ENCODE results near the gene HLA-F.

Gene HLA-F

DNA sequence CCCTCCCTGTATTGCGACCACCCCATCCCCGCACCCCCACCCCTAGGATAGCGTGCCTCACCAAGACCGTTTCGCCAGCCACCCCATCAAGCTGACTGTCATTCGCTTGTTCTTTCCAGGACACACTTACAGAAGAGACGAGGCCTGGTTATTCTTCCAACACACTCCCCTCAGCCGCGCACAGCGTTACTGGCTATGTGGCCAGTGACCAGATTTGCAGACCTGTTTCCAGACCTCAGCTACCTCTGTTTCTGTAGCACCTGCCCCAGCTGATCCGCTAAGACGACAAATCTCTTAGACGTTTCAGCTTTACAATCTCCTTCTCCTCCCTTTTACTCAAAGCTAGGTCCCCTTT, 26.1 kb downstream of the HLA-F start:
- Histone ChIP-seq H3K9ac (ENCODE audit: low read depth in 1 of 2, low read length in 2 of 2) (peak overlapping the region; percentile 63 to 75), H3K4me3 (ENCODE audit: low read depth in 1 of 2, low read length in 2 of 2) (peak overlapping the region; percentile 73 to 78), H3K27ac (ENCODE audit: low read depth, low read length) (no peak overlapping the region)

DNA sequence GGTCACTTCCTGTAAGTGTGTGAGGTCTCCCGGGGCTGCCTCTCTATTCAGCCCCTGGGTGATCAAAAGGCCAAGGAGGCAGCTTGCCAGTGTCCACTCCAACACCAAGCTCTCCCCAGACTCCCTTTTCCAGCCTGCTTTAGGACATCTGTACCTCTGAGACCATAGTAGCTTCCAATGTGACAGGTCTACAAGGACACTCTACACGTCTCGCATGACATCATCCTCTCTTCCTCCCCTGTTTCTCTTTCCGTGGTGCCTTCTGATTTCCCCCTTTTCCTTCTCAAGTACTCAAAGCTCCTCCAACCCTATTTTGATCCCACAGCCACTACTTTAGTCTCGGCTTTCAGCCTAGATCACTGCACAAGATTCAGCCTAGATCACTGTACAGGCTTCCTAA, 26.4 kb downstream of the HLA-F start:
- no peaks in the 10 kb centered on the region for H3K9me3 ChIP-seq (ENCODE audit: control insufficient read depth in 1 of 2, low read length in 2 of 2)
- no peaks in the 10 kb centered on the region for H3K27me3 ChIP-seq (ENCODE audit: control insufficient read depth in 1 of 2, insufficient read depth in 2 of 2, low read length in 2 of 2)
- H3K4me1 ChIP-seq (ENCODE audit: control insufficient read depth in 1 of 2, insufficient read depth in 2 of 2, low read length in 2 of 2): peaks cover 11 to 29% of the 10 kb centered on the region in 2 donors
- peak overlapping the region; percentile 63 to 75 for H3K9ac ChIP-seq (ENCODE audit: low read depth in 1 of 2, low read length in 2 of 2)
- H3K4me3 ChIP-seq (ENCODE audit: low read depth in 1 of 2, low read length in 2 of 2): peak overlapping the region; percentile 73 to 78
- H3K36me3 ChIP-seq (ENCODE audit: control insufficient read depth in 1 of 2, insufficient read depth in 2 of 2, low read length in 2 of 2): peaks cover 0 to under 1% of the 10 kb centered on the region in 2 donors
- H3K27ac ChIP-seq (ENCODE audit: low read depth, low read length): no peak overlapping the region

More for the DNA sequence above, 26.1 kb downstream of the HLA-F start:
- Histone ChIP-seq H3K4me1 (ENCODE audit: control insufficient read depth in 1 of 2, insufficient read depth in 2 of 2, low read length in 2 of 2) (peaks cover 11 to 29% of the 10 kb centered on the region in 2 donors), H3K36me3 (ENCODE audit: control insufficient read depth in 1 of 2, insufficient read depth in 2 of 2, low read length in 2 of 2) (peaks cover 0 to 4% of the 10 kb centered on the region in 2 donors), H3K9me3 (ENCODE audit: control insufficient read depth in 1 of 2, low read length in 2 of 2) (no peaks in the 10 kb centered on the region), H3K27me3 (ENCODE audit: control insufficient read depth in 1 of 2, insufficient read depth in 2 of 2, low read length in 2 of 2) (no peaks in the 10 kb centered on the region)

- Histone ChIP-seq H3K36me3 (ENCODE audit: control insufficient read depth in 1 of 2, insufficient read depth in 2 of 2, low read length in 2 of 2) (no peaks in the 10 kb centered on the region), H3K9me3 (ENCODE audit: control insufficient read depth in 1 of 2, low read length in 2 of 2) (no peaks in the 10 kb centered on the region), H3K9ac (ENCODE audit: low read depth in 1 of 2, low read length in 2 of 2) (no peak overlapping the region), H3K27ac (ENCODE audit: low read depth, low read length) (no peak overlapping the region), H3K4me1 (ENCODE audit: control insufficient read depth in 1 of 2, insufficient read depth in 2 of 2, low read length in 2 of 2) (peaks cover 11 to 29% of the 10 kb centered on the region in 2 donors), H3K4me3 (ENCODE audit: low read depth in 1 of 2, low read length in 2 of 2) (no peak overlapping the region), H3K27me3 (ENCODE audit: control insufficient read depth in 1 of 2, insufficient read depth in 2 of 2, low read length in 2 of 2) (no peaks in the 10 kb centered on the region)
Observed at GRCh38 chr6:29750709-29751108, 27.5 kb downstream of the HLA-F start.

GRCh38 chr6:29751480-29751879, 28.2 kb downstream of the HLA-F start:
- H3K9ac ChIP-seq (ENCODE audit: low read depth in 1 of 2, low read length in 2 of 2): no peak overlapping the region
- peaks cover 11 to 29% of the 10 kb centered on the region in 2 donors for H3K4me1 ChIP-seq (ENCODE audit: control insufficient read depth in 1 of 2, insufficient read depth in 2 of 2, low read length in 2 of 2)
- H3K27ac ChIP-seq (ENCODE audit: low read depth, low read length): no peak overlapping the region
- H3K36me3 ChIP-seq (ENCODE audit: control insufficient read depth in 1 of 2, insufficient read depth in 2 of 2, low read length in 2 of 2): no peaks in the 10 kb centered on the region
- no peak overlapping the region for H3K4me3 ChIP-seq (ENCODE audit: low read depth in 1 of 2, low read length in 2 of 2)
- no peaks in the 10 kb centered on the region for H3K27me3 ChIP-seq (ENCODE audit: control insufficient read depth in 1 of 2, insufficient read depth in 2 of 2, low read length in 2 of 2)
- no peaks in the 10 kb centered on the region for H3K9me3 ChIP-seq (ENCODE audit: control insufficient read depth in 1 of 2, low read length in 2 of 2)

DNA sequence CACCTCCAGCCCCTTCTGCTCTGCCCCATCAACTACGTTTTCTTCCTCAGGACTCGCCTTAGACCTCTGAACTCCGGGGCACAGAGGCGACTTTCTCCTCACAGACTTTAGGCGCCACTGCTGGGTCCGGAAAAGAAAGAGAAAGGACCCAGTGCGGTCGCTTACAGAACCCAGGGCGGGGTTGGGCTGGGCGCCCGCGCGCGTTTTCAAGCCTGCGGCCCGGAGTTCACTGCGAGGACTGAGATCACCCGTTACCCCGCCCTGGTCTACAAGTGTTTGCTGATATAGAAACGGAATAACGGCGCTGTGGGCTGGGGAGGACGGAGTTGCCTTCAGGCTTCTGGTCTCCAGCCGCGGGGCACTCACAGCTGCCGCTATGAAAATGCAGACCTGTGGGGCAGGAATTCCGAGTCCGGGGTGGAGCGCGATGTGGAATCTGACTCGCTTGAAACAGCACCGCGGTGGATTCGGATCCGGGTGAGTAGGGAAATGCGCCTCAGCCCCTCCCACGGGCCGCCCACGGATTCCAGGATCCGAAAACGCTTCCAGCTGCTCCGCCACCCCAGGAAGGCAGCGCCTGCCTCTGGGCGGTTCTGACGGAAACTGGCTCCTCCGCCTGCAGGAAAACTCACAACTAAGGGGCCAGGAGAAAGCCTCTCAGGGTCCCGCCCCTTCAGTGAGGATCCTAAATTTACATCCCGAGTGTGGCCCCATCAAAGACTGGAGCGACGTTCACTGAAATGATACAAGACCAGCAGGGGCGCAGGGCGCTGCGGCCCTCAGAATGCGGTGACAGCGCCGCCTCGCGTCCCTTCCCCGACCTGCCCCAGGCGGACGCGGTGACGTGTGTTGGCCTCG, 29.4 kb downstream of the HLA-F start:
- Histone ChIP-seq H3K27me3 (ENCODE audit: control insufficient read depth in 1 of 2, insufficient read depth in 2 of 2, low read length in 2 of 2) (peaks cover 0 to 2% of the 10 kb centered on the region in 2 donors), H3K9ac (ENCODE audit: low read depth in 1 of 2, low read length in 2 of 2) (peak overlapping the region; percentile 65 to 87), H3K4me3 (ENCODE audit: low read depth in 1 of 2, low read length in 2 of 2) (peak overlapping the region; percentile 71 to 84), H3K36me3 (ENCODE audit: control insufficient read depth in 1 of 2, insufficient read depth in 2 of 2, low read length in 2 of 2) (no peaks in the 10 kb centered on the region), H3K27ac (ENCODE audit: low read depth, low read length) (peak overlapping the region; percentile 78), H3K4me1 (ENCODE audit: control insufficient read depth in 1 of 2, insufficient read depth in 2 of 2, low read length in 2 of 2) (peaks cover 11 to 27% of the 10 kb centered on the region in 2 donors), H3K9me3 (ENCODE audit: control insufficient read depth in 1 of 2, low read length in 2 of 2) (no peaks in the 10 kb centered on the region)

DNA sequence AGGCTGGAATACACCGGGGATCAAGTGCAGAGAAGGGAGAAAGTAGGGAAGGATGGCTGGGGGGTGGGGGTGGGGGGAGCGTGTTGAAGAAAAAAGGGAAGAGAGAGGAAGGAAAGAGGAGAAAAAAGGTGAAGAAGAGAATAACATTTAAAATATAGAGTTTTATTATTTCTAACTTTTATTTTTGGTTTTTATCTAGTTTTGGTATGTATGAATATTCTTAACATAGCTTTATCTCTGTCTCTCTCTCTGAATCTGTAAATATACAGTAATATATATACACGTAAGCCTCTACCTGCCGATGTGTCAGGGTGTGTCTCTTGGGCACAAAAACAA, 30.0 kb downstream of the HLA-F start:
- Histone ChIP-seq H3K4me1 (ENCODE audit: control insufficient read depth in 1 of 2, insufficient read depth in 2 of 2, low read length in 2 of 2) (peaks cover 11 to 22% of the 10 kb centered on the region in 2 donors), H3K4me3 (ENCODE audit: low read depth in 1 of 2, low read length in 2 of 2) (peak overlapping the region in 1 of 2 donors; percentile 84), H3K9ac (ENCODE audit: low read depth in 1 of 2, low read length in 2 of 2) (peak overlapping the region in 1 of 2 donors; percentile 65), H3K27ac (ENCODE audit: low read depth, low read length) (no peak overlapping the region), H3K27me3 (ENCODE audit: control insufficient read depth in 1 of 2, insufficient read depth in 2 of 2, low read length in 2 of 2) (peaks cover 0 to 2% of the 10 kb centered on the region in 2 donors), H3K36me3 (ENCODE audit: control insufficient read depth in 1 of 2, insufficient read depth in 2 of 2, low read length in 2 of 2) (no peaks in the 10 kb centered on the region), H3K9me3 (ENCODE audit: control insufficient read depth in 1 of 2, low read length in 2 of 2) (no peaks in the 10 kb centered on the region)

DNA sequence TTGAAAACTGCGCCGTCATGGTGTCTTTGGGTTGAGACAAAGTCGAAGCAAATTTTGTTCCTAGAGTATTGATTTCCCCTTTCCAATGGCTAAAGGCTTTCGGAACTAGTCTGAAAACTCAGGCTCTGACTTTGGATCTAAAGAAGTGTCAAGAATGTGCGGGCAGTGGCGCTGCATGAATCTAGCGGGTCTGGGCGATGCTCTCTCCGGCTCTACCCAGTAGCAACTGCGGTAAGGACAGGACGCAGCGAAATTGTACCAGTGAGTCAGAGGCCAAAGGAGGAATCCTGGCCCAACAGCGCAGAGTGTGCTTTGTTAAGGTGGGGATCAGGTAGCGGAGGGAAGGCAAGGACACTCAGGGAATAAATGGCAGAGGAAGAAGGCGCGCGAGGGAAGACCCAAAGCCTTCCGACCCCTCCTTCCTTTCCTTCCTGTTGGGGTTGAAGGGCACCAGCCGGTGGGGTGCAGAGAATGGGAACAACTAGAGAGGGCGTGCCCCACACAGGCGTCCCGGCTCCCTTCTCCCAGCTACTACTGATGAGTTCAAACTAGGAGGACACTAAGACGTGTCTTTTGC, 32.1 kb downstream of the HLA-F start:
- Histone ChIP-seq H3K27me3 (ENCODE audit: control insufficient read depth in 1 of 2, insufficient read depth in 2 of 2, low read length in 2 of 2) (peaks cover 0 to 2% of the 10 kb centered on the region in 2 donors), H3K4me1 (ENCODE audit: control insufficient read depth in 1 of 2, insufficient read depth in 2 of 2, low read length in 2 of 2) (peaks cover 0 to 16% of the 10 kb centered on the region in 2 donors), H3K36me3 (ENCODE audit: control insufficient read depth in 1 of 2, insufficient read depth in 2 of 2, low read length in 2 of 2) (no peaks in the 10 kb centered on the region), H3K9me3 (ENCODE audit: control insufficient read depth in 1 of 2, low read length in 2 of 2) (no peaks in the 10 kb centered on the region), H3K4me3 (ENCODE audit: low read depth in 1 of 2, low read length in 2 of 2) (no peak overlapping the region), H3K9ac (ENCODE audit: low read depth in 1 of 2, low read length in 2 of 2) (no peak overlapping the region), H3K27ac (ENCODE audit: low read depth, low read length) (no peak overlapping the region)

GRCh38 chr6:29757282-29757681, 34.0 kb downstream of the HLA-F start:
- Histone ChIP-seq H3K9ac (ENCODE audit: low read depth in 1 of 2, low read length in 2 of 2) (no peak overlapping the region), H3K4me3 (ENCODE audit: low read depth in 1 of 2, low read length in 2 of 2) (no peak overlapping the region), H3K27me3 (ENCODE audit: control insufficient read depth in 1 of 2, insufficient read depth in 2 of 2, low read length in 2 of 2) (peaks cover 0 to 2% of the 10 kb centered on the region in 2 donors), H3K27ac (ENCODE audit: low read depth, low read length) (no peak overlapping the region), H3K9me3 (ENCODE audit: control insufficient read depth in 1 of 2, low read length in 2 of 2) (no peaks in the 10 kb centered on the region), H3K36me3 (ENCODE audit: control insufficient read depth in 1 of 2, insufficient read depth in 2 of 2, low read length in 2 of 2) (no peaks in the 10 kb centered on the region), H3K4me1 (ENCODE audit: control insufficient read depth in 1 of 2, insufficient read depth in 2 of 2, low read length in 2 of 2) (peaks cover 0 to 11% of the 10 kb centered on the region in 2 donors)

- Histone ChIP-seq H3K27ac (ENCODE audit: low read depth, low read length) (no peak overlapping the region), H3K9ac (ENCODE audit: low read depth in 1 of 2, low read length in 2 of 2) (no peak overlapping the region), H3K36me3 (ENCODE audit: control insufficient read depth in 1 of 2, insufficient read depth in 2 of 2, low read length in 2 of 2) (no peaks in the 10 kb centered on the region), H3K9me3 (ENCODE audit: control insufficient read depth in 1 of 2, low read length in 2 of 2) (no peaks in the 10 kb centered on the region), H3K4me3 (ENCODE audit: low read depth in 1 of 2, low read length in 2 of 2) (no peak overlapping the region), H3K4me1 (ENCODE audit: control insufficient read depth in 1 of 2, insufficient read depth in 2 of 2, low read length in 2 of 2) (peaks cover 0 to 7% of the 10 kb centered on the region in 2 donors), H3K27me3 (ENCODE audit: control insufficient read depth in 1 of 2, insufficient read depth in 2 of 2, low read length in 2 of 2) (peaks cover 0 to 2% of the 10 kb centered on the region in 2 donors)
Observed at GRCh38 chr6:29757701-29758293, 34.6 kb downstream of the HLA-F start.

DNA sequence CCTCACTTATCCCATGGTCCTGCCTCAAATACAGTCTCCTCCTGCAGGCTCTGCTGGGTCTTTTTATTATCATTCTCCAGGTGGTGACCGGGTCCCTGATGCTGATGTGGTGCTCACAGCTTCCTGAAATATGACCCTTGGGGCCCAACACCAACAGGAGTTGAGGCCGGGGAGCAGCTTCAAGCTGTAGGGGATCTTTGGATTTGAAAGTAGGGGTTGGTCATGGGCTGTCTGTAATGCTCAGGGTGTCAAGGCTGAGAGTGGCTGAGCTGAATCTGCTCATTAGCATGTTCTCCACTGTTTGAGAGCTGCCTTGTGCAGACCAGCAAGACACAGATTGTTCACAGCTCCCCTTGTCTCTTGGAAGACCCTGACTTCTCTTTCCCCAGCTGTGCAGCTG, 35.5 kb downstream of the HLA-F start:
- H3K4me1 ChIP-seq (ENCODE audit: control insufficient read depth in 1 of 2, insufficient read depth in 2 of 2, low read length in 2 of 2): peaks cover 0 to under 1% of the 10 kb centered on the region in 2 donors
- H3K4me3 ChIP-seq (ENCODE audit: low read depth in 1 of 2, low read length in 2 of 2): no peak overlapping the region
- H3K27ac ChIP-seq (ENCODE audit: low read depth, low read length): no peak overlapping the region
- no peaks in the 10 kb centered on the region for H3K36me3 ChIP-seq (ENCODE audit: control insufficient read depth in 1 of 2, insufficient read depth in 2 of 2, low read length in 2 of 2)
- no peak overlapping the region for H3K9ac ChIP-seq (ENCODE audit: low read depth in 1 of 2, low read length in 2 of 2)
- H3K27me3 ChIP-seq (ENCODE audit: control insufficient read depth in 1 of 2, insufficient read depth in 2 of 2, low read length in 2 of 2): peaks cover 0 to 2% of the 10 kb centered on the region in 2 donors
- H3K9me3 ChIP-seq (ENCODE audit: control insufficient read depth in 1 of 2, low read length in 2 of 2): no peaks in the 10 kb centered on the region

Data from duodenal mucosa (tissue), 2 donors.